HEK293 (cell line): ENCODE results near the gene HSF2BP.
A peak's percentile ranks its signal among the peaks of the same experiment; 100 is the strongest.

Experiments used
- HOXC10 ChIP-seq: sonication (generic); formaldehyde crosslinking; IDR thresholded peaks from 2 replicates; pipeline ENCODE4 v1.8.1; 2023; ENCODE audit warnings: mild to moderate bottlenecking, missing genetic modification reagents
- HOXD13 ChIP-seq: sonication (generic); formaldehyde crosslinking; IDR thresholded peaks from 2 replicates; pipeline ENCODE4 v1.8.0; 2022; ENCODE audit warnings: missing genetic modification reagents, borderline replicate concordance
- ZBTB1 ChIP-seq: fragments of 450-650 bp; formaldehyde crosslinking; IDR thresholded peaks from 2 replicates; pipeline ENCODE4 v1.5.1; 2016; ENCODE audit warnings: missing biosample characterization, missing genetic modification characterization
- ZBTB8A ChIP-seq: fragments of 450-650 bp; formaldehyde crosslinking; IDR thresholded peaks from 2 replicates; pipeline ENCODE4 v1.5.1; 2016; ENCODE audit warnings: missing biosample characterization, missing genetic modification characterization
- ZFP69B ChIP-seq: fragments of 450-650 bp; formaldehyde crosslinking; IDR thresholded peaks from 2 replicates; pipeline ENCODE4 v1.5.1; 2016; ENCODE audit warnings: missing biosample characterization, missing genetic modification characterization
- ZNF214 ChIP-seq: fragments of 450-650 bp; formaldehyde crosslinking; IDR thresholded peaks from 2 replicates; pipeline ENCODE4 v1.5.1; 2017; ENCODE audit warnings: missing biosample characterization, mild to moderate bottlenecking, missing genetic modification characterization, borderline replicate concordance
- ZNF24 ChIP-seq: fragments of 450-650 bp; formaldehyde crosslinking; IDR thresholded peaks from 2 replicates; pipeline ENCODE4 v1.5.1; 2016; ENCODE audit warnings: missing biosample characterization, missing genetic modification characterization
- ZNF248 ChIP-seq: fragments of 450-650 bp; formaldehyde crosslinking; IDR thresholded peaks from 2 replicates; pipeline ENCODE4 v1.5.1; 2017; ENCODE audit warnings: missing biosample characterization, missing genetic modification characterization
- ZNF354C ChIP-seq: fragments of 450-650 bp; formaldehyde crosslinking; IDR thresholded peaks from 2 replicates; pipeline ENCODE4 v1.5.1; 2016; ENCODE audit warnings: missing biosample characterization, missing genetic modification characterization, low read depth, borderline replicate concordance
- ZNF366 ChIP-seq: fragments of 450-650 bp; formaldehyde crosslinking; conservative IDR thresholded peaks from 2 replicates; pipeline ENCODE4 v1.5.1; 2016; ENCODE audit warnings: missing biosample characterization, missing genetic modification characterization
- ZNF37A ChIP-seq: fragments of 450-650 bp; IDR thresholded peaks from 2 replicates; pipeline ENCODE4 v1.5.1; 2018; ENCODE audit warnings: missing biosample characterization, missing genetic modification characterization
- ZNF404 ChIP-seq: fragments of 450-650 bp; formaldehyde crosslinking; IDR thresholded peaks from 2 replicates; pipeline ENCODE4 v1.5.1; 2017; ENCODE audit warnings: missing biosample characterization, missing genetic modification characterization
- ZNF423 ChIP-seq: fragments of 450-650 bp; formaldehyde crosslinking; IDR thresholded peaks from 2 replicates; pipeline ENCODE4 v1.5.1; 2016; ENCODE audit warnings: missing biosample characterization, missing genetic modification characterization
- ZNF48 ChIP-seq: fragments of 450-650 bp; formaldehyde crosslinking; IDR thresholded peaks from 2 replicates; pipeline ENCODE4 v1.5.1; 2016; ENCODE audit warnings: missing biosample characterization, missing genetic modification characterization
- ZNF529 ChIP-seq: fragments of 450-650 bp; formaldehyde crosslinking; IDR thresholded peaks from 2 replicates; pipeline ENCODE4 v1.5.1; 2017; ENCODE audit warnings: missing genetic modification characterization, missing biosample characterization; ENCODE audit not compliant: insufficient replicate concordance
- ZNF561 ChIP-seq: fragments of 450-650 bp; IDR thresholded peaks from 2 replicates; pipeline ENCODE4 v1.5.1; 2018; ENCODE audit warnings: missing biosample characterization, missing genetic modification characterization, borderline replicate concordance
- ZNF571 ChIP-seq: fragments of 450-650 bp; formaldehyde crosslinking; IDR thresholded peaks from 2 replicates; pipeline ENCODE4 v1.5.0; 2017; ENCODE audit warnings: missing biosample characterization, missing genetic modification characterization
- ZNF624 ChIP-seq: fragments of 450-650 bp; formaldehyde crosslinking; IDR thresholded peaks from 2 replicates; pipeline ENCODE4 v1.5.1; 2017; ENCODE audit warnings: missing biosample characterization, missing genetic modification characterization
- ZNF670 ChIP-seq: fragments of 450-650 bp; formaldehyde crosslinking; IDR thresholded peaks from 2 replicates; pipeline ENCODE4 v1.5.1; 2016; ENCODE audit warnings: missing biosample characterization, missing genetic modification characterization, low read depth
- ZNF791 ChIP-seq: fragments of 450-650 bp; formaldehyde crosslinking; IDR thresholded peaks from 2 replicates; pipeline ENCODE4 v1.5.1; 2016; ENCODE audit warnings: missing biosample characterization, missing genetic modification characterization
- ZNF837 ChIP-seq: fragments of 450-650 bp; formaldehyde crosslinking; IDR thresholded peaks from 2 replicates; pipeline ENCODE4 v1.5.1; 2016; ENCODE audit warnings: missing biosample characterization, missing genetic modification characterization
- ZSCAN16 ChIP-seq: fragments of 450-650 bp; formaldehyde crosslinking; IDR thresholded peaks from 2 replicates; pipeline ENCODE4 v1.5.1; 2016; ENCODE audit warnings: missing biosample characterization, missing genetic modification characterization
- TF ChIP-seq, protein P1 (sequence below): fragments of 450-650 bp; formaldehyde crosslinking; IDR thresholded peaks from 2 replicates; pipeline ENCODE4 v1.5.1; 2016; ENCODE audit warnings: missing biosample characterization, missing genetic modification characterization, low read depth
- TF ChIP-seq, protein P2 (sequence below): fragments of 450-650 bp; formaldehyde crosslinking; IDR thresholded peaks from 2 replicates; pipeline ENCODE4 v1.5.1; 2016; ENCODE audit warnings: missing biosample characterization, missing genetic modification characterization, low read depth
- TF ChIP-seq, protein P3 (sequence below): sonication (generic); formaldehyde crosslinking; IDR thresholded peaks from 2 replicates; pipeline ENCODE4 v1.8.1; 2022; ENCODE audit warnings: mild to moderate bottlenecking, moderate library complexity, missing genetic modification reagents
- TF ChIP-seq, protein P4 (sequence below): fragments of 450-650 bp; formaldehyde crosslinking; IDR thresholded peaks from 2 replicates; pipeline ENCODE4 v1.5.1; 2016; ENCODE audit warnings: missing biosample characterization, missing genetic modification characterization, borderline replicate concordance

The HSF2BP gene

DNA sequence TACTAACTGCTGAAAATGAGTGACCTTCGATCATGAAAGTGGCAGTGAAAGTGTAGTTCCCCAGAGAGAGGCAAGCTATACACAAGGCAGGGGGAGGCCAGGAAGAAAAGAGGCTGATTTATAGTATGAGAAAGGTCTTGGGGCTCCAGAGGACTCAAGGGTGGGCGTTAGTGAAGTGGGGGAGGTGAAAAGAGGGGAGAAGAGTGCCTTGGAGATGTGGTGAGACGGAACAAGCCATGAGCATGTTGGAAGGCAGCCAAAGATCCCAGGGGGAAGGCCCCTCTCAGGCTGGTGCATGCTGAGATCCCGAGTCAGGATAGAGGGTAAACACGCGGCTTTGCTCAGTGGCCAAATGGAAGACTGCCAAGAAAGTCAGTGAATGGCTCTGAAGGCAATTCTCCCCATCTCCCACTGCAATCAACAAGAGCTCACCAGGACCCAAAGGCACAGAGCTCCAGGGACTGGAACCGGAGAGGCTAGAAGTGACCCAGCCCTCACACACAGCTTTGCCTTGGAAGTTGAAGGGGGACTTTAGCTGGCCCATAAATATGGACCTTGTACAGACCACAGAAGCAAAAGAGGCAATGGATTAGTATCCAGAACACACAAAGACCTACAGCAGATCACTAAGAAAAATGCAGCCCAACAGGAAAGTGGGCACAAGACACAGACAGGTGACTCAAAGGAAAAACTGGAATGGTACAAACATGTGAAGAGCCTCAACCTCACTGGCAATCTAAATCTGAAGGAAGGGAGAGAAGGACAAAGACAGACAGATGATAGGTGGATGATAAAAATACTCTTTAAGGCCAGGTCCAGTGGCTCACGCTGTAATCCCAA is 49.6 kb downstream of the HSF2BP start (continued):
- TF ChIP-seq ZNF354C (tag by site-specific recombination): no peak
- TF ChIP-seq ZNF248 (tag by site-specific recombination): no peak
- TF ChIP-seq, protein P1, sequence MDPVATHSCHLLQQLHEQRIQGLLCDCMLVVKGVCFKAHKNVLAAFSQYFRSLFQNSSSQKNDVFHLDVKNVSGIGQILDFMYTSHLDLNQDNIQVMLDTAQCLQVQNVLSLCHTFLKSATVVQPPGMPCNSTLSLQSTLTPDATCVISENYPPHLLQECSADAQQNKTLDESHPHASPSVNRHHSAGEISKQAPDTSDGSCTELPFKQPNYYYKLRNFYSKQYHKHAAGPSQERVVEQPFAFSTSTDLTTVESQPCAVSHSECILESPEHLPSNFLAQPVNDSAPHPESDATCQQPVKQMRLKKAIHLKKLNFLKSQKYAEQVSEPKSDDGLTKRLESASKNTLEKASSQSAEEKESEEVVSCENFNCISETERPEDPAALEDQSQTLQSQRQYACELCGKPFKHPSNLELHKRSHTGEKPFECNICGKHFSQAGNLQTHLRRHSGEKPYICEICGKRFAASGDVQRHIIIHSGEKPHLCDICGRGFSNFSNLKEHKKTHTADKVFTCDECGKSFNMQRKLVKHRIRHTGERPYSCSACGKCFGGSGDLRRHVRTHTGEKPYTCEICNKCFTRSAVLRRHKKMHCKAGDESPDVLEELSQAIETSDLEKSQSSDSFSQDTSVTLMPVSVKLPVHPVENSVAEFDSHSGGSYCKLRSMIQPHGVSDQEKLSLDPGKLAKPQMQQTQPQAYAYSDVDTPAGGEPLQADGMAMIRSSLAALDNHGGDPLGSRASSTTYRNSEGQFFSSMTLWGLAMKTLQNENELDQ (tag by site-specific recombination): no peak
- peak; percentile 94 for TF ChIP-seq ZNF423 (tag by site-specific recombination)
- no peak for TF ChIP-seq HOXD13 (CRISPR knock-in tag)
- TF ChIP-seq ZNF624 (tag by site-specific recombination): no peak
- TF ChIP-seq, protein P2, sequence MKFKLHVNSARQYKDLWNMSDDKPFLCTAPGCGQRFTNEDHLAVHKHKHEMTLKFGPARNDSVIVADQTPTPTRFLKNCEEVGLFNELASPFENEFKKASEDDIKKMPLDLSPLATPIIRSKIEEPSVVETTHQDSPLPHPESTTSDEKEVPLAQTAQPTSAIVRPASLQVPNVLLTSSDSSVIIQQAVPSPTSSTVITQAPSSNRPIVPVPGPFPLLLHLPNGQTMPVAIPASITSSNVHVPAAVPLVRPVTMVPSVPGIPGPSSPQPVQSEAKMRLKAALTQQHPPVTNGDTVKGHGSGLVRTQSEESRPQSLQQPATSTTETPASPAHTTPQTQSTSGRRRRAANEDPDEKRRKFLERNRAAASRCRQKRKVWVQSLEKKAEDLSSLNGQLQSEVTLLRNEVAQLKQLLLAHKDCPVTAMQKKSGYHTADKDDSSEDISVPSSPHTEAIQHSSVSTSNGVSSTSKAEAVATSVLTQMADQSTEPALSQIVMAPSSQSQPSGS (tag by site-specific recombination): no peak
- TF ChIP-seq ZNF214 (tag by site-specific recombination): no peak
- TF ChIP-seq HOXC10 (CRISPR knock-in tag): no peak
- TF ChIP-seq ZNF571 (tag by site-specific recombination): no peak
- no peak for TF ChIP-seq ZNF37A (tag by site-specific recombination)
- TF ChIP-seq, protein P3, sequence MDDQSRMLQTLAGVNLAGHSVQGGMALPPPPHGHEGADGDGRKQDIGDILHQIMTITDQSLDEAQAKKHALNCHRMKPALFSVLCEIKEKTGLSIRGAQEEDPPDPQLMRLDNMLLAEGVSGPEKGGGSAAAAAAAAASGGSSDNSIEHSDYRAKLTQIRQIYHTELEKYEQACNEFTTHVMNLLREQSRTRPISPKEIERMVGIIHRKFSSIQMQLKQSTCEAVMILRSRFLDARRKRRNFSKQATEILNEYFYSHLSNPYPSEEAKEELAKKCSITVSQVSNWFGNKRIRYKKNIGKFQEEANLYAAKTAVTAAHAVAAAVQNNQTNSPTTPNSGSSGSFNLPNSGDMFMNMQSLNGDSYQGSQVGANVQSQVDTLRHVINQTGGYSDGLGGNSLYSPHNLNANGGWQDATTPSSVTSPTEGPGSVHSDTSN (CRISPR knock-in tag): no peak
- peak; percentile 62; the same call in 1 of the 2 replicates for TF ChIP-seq ZNF24 (tag by site-specific recombination)
- no peak for TF ChIP-seq ZNF791 (tag by site-specific recombination)
- no peak for TF ChIP-seq ZNF837 (tag by site-specific recombination)
- no peak for TF ChIP-seq ZNF529 (tag by site-specific recombination)
- TF ChIP-seq, protein P4, sequence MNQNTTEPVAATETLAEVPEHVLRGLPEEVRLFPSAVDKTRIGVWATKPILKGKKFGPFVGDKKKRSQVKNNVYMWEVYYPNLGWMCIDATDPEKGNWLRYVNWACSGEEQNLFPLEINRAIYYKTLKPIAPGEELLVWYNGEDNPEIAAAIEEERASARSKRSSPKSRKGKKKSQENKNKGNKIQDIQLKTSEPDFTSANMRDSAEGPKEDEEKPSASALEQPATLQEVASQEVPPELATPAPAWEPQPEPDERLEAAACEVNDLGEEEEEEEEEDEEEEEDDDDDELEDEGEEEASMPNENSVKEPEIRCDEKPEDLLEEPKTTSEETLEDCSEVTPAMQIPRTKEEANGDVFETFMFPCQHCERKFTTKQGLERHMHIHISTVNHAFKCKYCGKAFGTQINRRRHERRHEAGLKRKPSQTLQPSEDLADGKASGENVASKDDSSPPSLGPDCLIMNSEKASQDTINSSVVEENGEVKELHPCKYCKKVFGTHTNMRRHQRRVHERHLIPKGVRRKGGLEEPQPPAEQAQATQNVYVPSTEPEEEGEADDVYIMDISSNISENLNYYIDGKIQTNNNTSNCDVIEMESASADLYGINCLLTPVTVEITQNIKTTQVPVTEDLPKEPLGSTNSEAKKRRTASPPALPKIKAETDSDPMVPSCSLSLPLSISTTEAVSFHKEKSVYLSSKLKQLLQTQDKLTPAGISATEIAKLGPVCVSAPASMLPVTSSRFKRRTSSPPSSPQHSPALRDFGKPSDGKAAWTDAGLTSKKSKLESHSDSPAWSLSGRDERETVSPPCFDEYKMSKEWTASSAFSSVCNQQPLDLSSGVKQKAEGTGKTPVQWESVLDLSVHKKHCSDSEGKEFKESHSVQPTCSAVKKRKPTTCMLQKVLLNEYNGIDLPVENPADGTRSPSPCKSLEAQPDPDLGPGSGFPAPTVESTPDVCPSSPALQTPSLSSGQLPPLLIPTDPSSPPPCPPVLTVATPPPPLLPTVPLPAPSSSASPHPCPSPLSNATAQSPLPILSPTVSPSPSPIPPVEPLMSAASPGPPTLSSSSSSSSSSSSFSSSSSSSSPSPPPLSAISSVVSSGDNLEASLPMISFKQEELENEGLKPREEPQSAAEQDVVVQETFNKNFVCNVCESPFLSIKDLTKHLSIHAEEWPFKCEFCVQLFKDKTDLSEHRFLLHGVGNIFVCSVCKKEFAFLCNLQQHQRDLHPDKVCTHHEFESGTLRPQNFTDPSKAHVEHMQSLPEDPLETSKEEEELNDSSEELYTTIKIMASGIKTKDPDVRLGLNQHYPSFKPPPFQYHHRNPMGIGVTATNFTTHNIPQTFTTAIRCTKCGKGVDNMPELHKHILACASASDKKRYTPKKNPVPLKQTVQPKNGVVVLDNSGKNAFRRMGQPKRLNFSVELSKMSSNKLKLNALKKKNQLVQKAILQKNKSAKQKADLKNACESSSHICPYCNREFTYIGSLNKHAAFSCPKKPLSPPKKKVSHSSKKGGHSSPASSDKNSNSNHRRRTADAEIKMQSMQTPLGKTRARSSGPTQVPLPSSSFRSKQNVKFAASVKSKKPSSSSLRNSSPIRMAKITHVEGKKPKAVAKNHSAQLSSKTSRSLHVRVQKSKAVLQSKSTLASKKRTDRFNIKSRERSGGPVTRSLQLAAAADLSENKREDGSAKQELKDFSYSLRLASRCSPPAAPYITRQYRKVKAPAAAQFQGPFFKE (tag by site-specific recombination): no peak
- peak; percentile 58 for TF ChIP-seq ZFP69B
- no peak for TF ChIP-seq ZNF561 (tag by site-specific recombination)
- no peak for TF ChIP-seq ZNF48 (tag by site-specific recombination)
- no peak for TF ChIP-seq ZNF670
- TF ChIP-seq ZSCAN16: no peak
- TF ChIP-seq ZBTB8A (tag by site-specific recombination): peak; percentile 83
- peak; percentile 69 for TF ChIP-seq ZNF366 (tag by site-specific recombination)
- no peak for TF ChIP-seq ZNF404 (tag by site-specific recombination)
- no peak for TF ChIP-seq ZBTB1 (tag by site-specific recombination)
